GOT3 (cell line): Measurements from ENCODE around the gene REN.

Experiments
- DNase-seq: peaks from one replicate; lab custom pipeline; 2025; ENCODE audit warnings: mixed read lengths; lab: John Stamatoyannopoulos, UW

The REN gene

DNA sequence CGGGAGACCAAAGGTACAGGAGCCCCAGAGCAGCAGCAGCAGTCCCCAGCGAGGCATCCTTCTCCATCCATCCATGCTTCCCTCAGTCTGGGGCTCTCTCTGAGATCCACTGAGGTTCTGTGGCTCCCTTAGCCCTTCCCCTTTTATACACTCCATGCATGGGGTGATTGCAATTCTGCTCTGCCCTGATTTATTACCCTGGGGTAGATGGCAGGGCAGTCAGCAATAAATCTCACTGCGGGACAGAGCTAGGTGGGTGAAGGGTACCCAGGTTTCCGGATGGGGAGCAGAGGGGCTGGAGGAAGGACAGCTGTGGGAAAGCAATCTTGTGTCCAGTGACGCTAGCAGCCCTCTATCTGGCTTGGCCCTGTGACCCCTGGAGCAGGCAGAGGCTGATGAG, at the start of gene REN:
Gene REN, minus strand, starts transcription at position 119 of the 400 bp plus-strand sequence. Its CDS starts 44 bp downstream, at position 75.
- DNase-seq, result no peak

DNA sequence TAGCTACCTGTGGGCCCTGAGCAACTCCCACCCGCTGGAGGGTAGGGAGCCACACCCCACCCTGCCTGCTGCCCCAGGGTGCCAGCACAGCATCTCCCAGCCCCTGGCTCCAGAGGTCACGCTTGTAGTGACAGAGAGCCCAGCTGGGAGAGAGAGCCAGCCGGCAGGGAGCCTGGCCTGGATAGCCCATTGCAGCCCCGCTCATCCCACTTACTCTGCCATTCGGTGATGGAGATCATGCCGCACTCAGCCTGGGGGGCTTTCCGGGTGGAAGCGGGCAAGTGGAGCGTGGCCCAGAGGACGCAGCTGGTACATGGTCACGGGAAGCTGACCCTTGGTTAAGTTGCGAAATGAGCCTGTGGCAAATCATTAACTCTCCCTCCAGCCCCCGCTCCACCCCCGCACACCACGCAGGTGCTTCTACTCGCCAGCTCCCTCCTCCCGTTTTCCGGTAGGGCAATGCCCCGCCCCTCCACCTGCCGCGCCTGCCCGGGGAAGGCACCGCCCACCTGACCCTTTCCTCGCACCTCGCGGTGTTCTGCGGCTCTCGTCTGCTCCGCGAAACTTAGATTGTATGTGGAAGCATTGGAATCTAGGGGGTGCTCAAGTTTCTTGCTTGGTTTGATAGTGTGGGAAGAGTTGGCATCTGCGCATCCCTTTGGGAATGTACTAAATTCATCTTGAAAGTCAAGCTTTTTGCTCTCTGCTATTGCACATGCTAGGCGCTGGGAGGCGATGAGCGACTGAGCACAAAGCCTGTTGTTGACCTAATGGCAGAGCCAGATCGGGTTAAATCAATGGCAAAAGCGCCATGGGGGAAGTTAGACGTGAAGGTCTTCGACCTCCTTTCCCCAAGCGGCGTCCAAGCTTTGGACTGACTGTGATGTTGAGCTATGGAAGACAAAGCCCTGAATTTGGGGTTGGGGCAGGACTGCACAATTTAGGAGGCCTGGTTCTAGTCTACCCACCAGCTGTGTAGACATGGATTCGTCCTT, 47.8 kb upstream of the REN start, which contains the start of gene GOLT1A:
Gene GOLT1A, minus strand, starts transcription at position 321 of the 995 bp plus-strand sequence. Its CDS starts 82 bp downstream, at position 239.
- DNase-seq, result no peak

DNA sequence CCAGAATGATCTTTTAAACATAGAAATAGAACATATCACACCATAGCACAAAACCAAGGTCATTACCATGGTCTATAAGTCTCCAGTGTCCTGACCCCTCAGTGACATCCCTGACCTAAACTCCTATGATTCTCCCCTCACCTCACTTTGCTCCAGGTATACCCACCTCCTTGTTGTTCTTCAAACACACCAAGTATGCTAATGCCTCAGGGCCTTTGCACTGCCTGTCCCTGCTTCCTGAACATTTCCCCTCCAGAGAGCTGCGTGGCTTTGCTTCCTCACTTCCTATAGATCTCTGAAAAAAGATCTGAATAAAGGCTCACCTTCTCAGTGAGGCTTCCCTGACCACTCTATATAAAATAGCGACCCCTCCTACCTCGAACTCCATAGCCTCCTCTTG, 46.6 kb upstream of the REN start:
- no peak for DNase-seq

DNA sequence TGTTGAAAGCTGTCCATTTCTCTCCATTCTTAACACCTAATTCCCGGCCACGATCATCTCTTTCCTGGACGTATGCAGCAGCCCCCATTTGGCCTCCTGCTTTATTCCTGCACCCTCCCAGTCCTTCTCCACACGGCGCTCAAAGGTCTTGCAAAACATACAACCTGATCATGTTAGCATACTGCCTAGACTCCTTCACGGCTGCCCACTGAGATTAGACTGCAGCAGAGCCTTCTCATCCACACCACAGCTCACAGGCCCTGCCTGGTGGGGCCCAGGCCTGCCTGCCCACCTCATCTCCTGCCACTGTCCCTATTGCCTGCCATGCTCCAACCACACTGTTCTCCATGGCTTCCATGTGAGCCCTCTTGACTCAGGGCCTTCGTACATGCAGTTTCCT, 44.9 kb upstream of the REN start:
- DNase-seq, result no peak

DNA sequence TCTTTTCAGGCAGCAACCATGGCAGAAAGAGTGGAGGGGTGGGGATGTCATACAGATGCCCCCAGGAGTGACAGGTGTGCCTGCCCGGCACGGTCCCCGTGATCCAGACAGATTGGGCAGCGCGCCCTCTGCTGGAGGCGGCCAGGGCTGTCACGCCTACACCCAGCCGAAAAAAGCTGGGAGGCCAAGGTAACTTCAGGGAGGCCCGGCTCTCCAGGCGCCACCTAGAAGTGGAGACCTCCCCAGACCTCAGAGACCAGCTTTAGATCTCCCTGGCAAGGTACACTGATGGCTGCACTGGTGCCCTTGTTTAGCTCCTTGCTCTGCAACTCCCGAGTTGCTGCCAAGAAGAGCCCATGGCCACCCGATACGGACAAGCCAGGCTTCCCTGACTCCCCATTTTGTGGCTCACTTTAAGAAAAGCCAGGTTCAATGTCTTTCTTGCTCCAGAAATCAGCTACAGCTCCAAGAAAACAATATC, 41.0 kb upstream of the REN start:
- no peak for DNase-seq

DNA sequence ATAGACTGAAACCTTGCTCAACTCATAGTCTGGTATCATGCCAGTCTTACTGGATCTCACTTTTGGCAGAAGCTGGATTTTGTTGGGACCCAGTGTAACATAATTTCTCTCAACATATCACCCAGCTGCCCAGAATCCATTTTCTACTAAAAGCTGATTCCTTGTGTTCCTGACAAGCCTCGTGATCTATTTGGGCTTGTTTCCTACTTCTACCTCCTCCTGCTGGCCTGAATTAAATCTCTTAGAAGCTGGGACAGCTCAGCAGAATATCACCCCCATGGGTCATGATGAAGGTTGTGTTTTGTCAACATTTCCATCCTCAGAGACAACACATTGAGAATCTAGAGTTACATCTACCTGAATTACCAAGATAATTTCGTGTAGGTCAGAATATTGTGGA, 40.0 kb upstream of the REN start:
- no peak for DNase-seq

DNA sequence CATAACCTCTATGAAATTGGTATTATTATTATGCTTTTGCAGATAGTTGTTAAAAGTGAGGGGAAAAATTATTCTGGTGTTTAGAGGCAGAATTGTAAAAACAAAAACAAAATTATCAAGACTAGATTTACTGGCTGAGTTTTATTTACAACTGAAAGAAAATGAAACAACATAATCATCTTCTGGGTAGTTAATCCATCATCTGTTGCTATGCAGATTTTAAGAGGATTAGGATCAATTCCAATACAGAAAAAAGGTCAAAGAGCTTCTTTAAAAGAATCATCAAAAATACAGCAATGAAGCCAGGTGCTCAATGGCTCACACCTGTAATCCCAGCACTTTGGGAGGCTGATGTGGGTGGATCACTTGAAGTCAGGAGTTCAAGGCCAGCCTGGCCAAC, 39.3 kb upstream of the REN start:
- DNase-seq, result no peak

DNA sequence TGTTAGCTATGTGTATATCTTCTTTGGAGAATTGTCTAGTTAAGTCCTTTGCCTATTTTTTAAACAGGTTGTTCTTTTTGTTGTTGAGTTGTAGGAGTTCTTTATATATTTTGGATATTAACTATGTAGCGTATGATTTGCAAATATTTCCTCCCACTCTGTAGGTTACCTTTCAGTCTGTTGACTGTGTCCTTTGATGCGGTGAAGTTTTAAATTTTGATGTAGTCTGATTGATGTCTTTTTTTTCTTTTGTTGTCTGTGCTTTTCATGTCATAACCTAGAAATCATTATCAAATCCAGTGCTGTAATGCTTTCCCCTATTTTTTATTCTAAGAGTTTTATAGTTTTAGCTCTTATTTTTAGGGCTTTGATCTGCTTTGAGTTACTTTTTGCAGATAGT, 38.8 kb upstream of the REN start:
- no peak for DNase-seq

DNA sequence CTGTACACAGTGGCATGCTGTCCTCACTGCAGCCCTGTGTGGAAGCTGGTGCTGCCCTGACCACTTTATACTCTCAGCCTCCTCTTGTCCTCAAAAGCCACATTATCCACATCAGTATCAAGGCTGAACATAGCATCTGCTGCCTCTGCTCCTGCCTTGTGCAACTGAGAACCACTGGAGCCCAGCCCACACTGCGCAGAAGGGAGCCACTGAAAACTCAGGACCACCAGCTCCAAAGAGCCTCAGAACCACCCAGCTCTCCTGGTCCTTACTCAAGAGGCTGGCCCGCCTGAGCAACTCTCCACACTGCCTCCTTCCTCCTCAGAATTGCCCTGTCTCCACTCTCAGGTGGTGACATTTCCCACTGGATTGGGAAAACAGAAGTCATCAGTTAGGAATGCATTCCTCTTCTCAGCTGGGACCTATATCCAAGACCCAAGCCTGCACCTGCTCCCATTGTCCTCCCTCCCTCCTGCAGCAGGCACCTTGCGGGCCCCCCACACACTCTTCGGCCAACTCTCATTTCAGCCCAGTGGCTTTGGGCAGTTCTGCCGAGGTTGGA, 37.1 kb upstream of the REN start:
- no peak for DNase-seq

DNA sequence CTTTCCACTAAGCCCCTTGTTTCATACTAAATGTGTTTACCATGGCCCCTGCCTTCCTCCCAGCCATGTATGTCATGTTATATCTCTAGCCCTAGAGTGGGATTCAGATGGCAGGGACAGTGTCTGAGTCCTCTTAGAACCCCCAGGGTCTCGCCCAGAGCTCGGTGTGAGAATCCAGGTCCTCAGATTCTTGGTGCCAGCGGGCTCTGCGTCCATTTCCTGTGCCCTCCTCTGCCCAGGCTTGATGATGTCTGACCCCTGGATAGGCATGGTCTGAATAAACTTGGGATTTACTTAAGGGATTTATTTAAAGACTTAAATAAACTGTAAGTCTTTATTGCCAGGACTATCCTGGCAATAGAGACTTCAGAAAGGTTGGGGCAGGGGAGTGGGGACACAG, 36.3 kb upstream of the REN start:
- no peak for DNase-seq

DNA sequence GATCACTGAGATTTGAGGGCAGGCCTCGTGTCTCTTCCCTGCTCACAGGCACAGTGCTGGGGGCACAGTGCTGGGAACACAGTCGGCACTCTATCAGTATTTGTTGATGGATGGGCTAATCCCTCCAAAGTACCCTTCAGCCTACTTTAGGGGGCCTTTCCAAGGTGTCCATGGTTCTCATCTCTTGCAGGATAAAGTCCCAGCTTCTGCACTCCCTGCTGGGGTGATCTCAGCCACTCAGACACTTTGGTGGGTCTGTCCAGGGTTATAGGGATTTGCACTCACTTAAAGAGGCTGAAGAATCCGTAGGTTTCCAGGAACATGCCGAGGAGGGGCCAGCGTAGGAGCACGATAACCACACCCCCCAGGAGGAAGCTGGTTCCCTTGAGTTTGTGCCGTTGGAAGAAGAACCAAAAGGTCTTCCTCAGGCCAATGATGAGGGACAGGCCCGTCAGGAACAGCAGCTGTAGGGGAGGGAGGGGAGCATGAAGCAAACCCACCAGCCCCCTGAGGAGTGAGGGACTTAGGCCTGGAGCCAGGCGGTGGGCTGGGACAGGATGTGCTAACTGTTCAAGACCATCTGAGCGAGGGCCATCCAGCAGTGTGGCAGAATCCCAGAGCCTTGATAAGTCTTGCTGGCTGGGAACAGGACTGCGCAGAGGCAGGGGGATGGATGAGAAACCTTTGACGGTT, 35.4 kb upstream of the REN start:
- DNase-seq, result no peak

DNA sequence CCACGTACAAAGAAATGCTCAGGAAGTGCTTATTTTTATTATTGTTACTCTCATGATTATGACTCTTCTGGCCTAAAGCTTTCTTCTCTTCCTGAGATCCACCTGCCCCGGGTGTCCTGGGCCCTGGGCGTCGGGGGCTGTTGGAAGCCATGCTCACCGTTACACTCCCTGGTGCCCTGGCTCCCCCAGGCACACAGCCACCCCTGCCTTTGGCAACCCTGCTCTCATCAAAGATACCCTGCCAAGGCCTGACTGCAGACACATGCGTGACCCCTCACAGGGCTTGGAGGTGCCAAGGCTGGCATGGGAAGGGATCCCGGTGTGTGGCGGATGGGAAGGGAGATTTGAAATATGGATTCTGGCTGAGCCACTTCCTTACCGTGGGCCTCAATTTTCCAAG, 33.4 kb upstream of the REN start:
- no peak for DNase-seq

DNA sequence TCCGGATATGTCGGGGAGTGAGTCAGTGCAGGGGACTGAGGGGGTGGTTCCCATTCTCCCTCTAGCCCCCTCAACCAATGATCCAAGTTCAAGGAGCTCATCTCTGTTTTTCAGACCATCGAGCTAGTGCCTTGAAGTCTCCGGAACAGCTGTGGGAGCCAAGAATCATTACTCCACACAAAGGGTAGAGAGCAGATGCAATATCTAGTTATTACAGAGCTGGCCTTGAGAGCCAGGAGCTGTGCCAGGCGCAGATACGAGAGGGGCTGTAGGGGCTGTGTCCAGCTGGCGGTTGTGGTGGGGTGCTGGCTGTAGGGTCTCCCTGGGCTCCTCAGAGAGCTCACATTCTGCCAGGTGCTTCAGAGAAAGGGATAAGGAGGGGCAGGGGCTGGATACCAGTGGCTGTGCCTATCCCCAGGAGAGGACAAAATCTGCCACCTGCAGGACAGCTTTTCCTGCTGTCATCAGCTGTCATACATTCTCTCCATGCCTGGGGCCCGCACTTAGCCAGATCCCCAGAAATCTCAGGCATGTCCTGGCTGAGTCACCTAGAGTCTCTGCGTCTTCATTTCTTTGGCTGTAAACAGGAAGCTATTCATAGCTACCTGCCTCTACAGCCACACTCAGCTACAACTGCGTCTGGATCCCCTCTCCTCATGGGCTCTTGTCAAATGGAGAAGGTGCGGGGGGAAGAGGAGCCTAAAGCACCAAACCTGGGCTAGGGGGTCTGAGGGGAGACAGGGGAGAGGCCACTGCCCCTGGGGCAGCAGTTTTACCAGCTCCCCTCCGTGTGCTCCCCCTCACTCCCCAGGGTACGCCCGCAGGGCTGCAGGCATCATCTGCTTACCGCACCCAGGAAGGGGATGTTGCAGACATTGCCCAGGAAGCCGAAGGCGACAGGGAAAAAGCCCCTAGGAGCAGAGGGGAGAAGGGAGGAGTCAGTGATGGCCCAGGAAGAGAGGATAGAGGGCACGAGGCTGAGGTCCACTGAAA, 32.5 kb upstream of the REN start:
- DNase-seq, result no peak

DNA sequence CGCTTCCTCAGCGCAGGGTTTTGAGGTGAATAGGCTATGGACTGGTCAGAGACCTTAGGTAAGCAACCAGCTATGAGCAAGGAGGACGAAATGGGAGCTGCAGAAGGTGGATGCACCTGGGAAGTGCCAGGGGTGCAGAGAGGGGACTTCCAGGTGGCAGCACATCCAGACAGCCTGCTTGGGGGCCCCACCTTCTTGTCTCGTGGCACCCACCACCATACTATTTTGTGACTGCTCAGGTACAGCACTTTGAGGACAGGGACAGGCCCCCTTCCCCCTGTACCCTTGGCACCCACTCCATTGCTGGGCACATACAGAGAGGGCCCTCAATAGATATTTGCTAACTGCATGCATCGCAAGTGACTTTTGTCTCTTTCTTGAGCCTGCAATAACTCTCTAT, 30.9 kb upstream of the REN start:
- no peak for DNase-seq

DNA sequence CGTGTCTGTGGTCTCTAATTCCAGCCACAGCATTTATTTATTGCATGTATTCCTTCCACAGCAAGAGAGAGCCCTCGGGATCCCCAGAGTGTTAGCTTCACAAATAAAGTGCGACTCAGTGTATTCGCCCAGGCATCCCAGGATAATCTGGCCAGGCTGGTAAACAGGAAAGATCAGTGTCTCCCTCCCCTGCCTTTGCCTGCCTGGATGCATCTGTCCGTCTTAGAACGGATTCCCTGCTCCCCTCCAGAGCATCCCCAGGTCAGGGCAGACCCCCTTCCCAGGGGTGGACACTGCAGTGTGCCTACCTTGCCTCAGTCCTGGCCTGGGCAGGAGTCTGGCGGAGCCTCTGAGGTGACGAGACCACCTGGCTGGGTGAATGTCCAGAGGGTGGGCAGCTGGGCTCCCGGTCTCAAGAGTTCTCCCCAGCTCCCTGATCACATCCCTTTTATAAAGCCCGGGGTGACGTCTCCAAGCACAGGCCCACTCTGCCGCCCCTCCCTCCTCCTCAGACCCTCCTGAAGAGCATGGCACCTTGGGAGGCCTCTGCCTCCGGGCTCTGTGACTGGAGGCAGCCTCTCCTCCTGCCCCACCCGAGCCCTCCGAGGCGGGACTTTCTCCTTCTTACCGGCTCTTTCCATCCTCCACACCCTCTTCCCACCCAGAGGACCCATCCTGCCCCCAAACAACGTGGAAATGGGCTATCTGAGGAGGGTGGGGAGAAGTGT, 30.1 kb upstream of the REN start, which contains the start of gene KISS1:
Gene KISS1, minus strand, starts transcription at position 424 of the 728 bp plus-strand sequence. CDS start 3,615 bp downstream, outside the sequence.
- no peak for DNase-seq

DNA sequence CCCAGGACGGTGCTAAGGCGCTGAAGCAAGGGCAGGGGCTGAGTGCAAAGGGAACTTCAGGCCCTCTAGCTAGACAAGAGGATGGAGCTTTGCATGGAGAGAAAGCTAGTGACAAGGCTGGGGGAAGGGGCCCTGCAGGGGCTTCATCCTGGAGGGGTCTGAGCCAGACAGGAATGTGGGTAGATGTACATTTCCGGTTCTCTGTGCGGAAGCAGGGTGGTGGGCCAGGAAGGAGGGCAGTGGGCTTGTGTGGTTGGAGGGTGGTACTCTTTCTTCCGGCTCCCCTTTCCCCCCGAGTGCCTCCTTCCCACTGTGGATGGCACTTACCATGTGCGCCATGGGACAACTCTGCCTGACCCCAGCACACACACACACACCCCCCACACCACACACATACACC, 28.6 kb upstream of the REN start:
- no peak for DNase-seq

DNA sequence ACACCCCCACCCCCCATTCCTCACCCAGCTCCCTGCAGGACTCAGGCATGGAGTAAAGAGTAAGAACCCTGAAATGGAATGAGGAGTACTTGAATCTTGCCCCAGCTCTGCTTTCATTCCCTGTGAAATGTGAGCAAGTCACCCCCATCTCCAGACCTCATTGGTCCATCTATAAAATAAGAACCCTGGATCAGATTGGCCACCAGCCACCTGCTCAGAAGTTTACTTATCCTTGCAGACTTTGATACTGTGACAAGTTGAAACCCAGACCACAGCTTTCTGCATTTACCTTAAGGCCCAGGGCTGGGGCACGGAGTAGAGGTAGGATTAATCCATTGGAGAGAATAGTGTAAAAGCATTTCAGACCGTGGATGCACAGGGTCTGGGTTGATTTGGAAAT, 27.9 kb upstream of the REN start:
- DNase-seq, result no peak

DNA sequence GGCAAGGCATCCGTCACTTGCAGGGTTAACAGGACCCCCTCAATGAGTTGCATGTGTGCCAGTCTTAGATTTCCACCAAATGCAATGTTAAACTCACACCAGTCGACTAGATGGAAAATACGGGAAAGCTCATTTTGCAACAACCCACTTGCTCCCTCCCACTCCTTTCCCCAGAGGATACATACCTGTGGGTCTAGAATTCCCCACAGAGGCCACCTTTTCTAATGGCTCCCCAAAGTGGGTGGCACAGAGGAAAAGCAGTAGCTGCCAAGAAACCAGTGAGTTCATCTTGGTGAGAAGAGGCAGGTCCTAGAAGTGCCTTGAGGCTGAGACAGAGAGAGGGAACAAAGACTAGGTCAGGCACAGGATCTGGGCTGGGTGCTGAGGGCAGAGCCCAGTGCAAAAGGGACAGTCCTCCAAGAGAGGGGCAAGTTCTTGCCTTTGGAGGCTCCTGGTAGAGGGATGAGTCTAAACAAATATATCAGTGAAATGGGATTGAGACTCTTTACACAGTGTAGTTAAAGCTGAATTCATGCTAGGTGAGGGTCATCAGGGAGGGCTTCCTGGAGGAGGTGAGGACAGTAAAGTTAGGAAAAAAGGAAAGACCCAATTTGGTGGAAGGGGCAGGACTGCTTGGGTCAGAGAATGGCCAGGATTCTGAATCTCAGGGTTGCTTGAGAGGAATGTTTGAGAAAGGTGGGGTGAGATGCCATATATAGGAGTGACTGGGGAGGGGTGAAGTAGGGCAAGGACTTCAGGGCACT, 26.6 kb upstream of the REN start:
- no peak for DNase-seq

DNA sequence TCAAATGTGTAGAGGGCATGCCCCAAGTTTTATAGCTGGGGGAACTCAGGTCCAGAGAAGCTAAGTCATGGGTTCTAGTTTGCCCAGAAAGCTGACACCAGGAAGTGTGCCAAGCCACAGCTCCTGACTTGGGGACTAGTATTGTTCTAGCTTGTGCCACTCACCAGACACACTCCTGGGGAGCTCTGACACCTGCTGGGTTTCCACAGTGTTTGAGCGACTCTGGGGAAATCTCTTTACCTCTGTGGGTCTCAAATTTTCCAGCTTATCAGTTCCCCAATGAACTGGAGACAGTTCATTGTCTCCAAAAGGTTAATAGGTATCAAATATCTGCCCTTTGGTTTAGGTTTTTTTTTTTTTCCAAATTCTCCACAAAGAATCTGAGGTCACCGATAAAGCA, 25.9 kb upstream of the REN start:
- no peak for DNase-seq

DNA sequence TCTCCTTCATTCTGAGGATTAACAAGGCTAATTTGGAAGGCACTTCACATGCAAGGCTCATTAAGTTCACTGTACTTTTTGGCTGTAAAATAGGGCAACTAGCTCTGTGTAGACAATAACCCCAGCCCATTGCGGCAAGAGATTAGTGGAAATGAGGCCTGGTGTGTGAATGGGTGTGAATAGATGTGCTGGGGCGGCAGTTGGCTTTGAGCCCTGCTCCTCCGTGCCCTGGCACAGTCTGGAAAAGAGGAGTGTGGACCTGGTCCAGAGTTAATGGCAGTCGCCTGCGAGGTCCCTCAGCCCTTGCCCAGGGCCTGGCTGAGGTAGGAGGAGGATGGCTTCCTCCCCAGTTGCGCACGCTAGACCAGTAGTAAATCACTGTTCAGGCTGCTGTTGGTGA, 25.3 kb upstream of the REN start:
- no peak for DNase-seq
